GM12892 (cell line): ENCODE data around the gene EHD2.
A peak's percentile ranks its signal among the peaks of the same experiment; 100 is the strongest.

Source experiments
- POLR2A ChIP-seq: IDR thresholded peaks from 2 replicates; pipeline ENCODE4 v1.6.1; 2011; ENCODE audit warnings: low read depth, low read length, control low read depth
- POLR2AphosphoS5 ChIP-seq: IDR thresholded peaks from 2 replicates; pipeline ENCODE4 v1.6.1; 2011; ENCODE audit warnings: low read depth, low read length, control low read depth
- TAF1 ChIP-seq: IDR thresholded peaks from 2 replicates; pipeline ENCODE4 v1.6.1; 2011; ENCODE audit warnings: low read depth, mild to moderate bottlenecking, control low read depth, low read length, borderline replicate concordance

DNA sequence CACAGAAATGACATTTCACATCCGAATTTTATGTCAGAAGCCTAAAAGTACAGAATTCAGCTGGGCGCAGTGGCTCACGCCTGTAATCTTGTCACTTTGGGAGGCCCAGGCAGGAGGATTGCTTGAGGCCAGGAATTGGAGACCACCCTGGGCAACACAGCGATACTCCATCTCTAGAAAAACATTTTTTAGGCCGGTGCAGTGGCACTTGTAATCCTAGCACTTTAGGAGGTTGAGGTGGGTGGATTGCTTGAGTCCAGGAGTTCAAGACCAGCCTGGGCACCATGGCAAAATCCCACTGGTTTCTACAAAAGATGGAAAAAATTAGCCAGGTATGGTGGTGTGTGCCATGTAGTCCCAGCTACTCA is 47.4 kb downstream of the EHD2 start:
- TF ChIP-seq POLR2A: peak; percentile 47; the same call in 1 of the 2 replicates
- no peak for TF ChIP-seq TAF1
- TF ChIP-seq POLR2AphosphoS5: peak; percentile 57; the same call in 1 of the 2 replicates
